RPMI8226 (cell line): ENCODE data around the gene MFNG.
"Not testable (repeated sequence)": the region's sequence is repeated elsewhere in the genome, so short reads cannot be mapped to it uniquely, and the experiment has no call there.

Experiments
- DNase-seq: peaks from one replicate; pipeline ENCODE4 v3.0.0-alpha.2; 2015

The MFNG gene

DNA sequence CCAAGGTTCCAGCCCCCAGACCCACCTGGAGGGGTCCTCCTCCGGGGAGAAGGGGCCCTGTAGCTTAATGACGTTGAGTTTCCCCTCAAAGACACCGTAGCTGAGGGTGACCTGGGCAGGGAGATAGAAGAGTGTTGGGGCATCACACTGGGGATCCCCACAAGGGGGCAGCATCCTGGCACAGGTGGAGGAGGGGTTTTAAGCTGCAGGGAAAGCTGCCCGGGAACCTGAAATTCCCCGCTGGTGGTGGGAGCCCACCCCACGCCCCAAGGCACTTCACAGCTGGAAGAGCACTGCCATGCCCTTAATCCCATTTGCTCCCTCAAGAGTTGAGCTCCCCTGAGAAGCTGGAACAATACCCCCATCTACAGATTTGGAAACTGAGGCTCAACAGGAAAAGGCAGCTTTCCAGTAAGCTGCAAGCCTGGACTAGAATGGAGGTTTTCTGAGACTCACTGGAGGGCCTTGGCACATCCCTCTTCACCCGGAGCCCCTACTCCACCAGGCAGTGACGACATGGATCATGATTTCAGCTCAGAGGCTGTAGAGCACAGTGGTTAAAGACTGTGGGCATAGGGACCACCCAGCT is 13.7 kb downstream of the MFNG start:
- DNase-seq = peak; percentile 38

DNA sequence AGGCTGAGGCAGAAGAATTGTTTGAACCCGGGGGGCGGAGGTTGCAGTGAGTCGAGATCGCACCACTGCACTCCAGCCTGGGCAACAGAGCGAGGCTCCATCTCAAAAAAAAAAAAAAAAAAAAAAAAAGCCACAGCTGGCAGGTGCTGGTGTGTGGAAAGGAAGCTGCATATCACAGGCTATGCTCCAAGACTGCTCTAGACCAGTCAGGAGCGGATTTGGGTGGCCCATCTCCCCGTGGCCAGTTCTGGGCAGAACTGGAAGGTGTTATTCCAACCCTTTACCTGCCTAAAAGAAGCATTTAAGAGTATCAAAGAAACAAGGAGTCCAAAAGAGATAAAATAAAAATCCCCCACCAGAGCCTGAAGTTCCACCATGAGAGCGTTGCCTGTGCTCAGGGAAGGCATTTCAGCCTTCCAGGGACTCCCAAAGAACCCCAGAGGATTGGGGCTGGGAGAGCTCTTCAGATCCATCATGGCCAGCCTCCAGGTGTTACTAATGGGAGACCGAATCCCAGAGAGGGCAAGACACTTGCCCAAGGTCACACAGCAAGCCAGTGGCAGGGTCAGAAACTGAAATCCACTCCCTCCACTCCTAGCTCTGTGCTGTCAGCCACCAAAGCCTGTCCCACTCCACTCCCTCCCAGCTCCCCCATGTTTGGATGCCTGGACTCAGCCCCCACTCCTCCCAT is 14.3 kb downstream of the MFNG start:
- DNase-seq = no peak

DNA sequence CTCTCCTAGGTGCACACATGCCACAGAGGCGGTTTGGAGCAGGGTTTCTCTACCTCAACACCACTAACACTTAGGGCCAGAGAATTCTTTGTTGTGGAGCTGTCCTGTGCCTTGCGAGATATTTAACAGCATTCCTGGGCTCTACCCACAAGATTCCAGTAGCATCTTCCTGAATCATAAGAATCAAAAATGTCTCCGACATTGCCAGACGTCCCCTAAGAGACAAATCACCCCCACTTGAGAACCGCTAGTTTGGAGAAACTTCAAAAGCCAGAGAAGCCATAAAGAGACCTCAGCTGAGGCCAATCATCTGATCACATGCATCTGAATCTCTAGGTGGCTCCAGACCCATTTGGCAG is 16.1 kb downstream of the MFNG start:
- DNase-seq = no peak

DNA sequence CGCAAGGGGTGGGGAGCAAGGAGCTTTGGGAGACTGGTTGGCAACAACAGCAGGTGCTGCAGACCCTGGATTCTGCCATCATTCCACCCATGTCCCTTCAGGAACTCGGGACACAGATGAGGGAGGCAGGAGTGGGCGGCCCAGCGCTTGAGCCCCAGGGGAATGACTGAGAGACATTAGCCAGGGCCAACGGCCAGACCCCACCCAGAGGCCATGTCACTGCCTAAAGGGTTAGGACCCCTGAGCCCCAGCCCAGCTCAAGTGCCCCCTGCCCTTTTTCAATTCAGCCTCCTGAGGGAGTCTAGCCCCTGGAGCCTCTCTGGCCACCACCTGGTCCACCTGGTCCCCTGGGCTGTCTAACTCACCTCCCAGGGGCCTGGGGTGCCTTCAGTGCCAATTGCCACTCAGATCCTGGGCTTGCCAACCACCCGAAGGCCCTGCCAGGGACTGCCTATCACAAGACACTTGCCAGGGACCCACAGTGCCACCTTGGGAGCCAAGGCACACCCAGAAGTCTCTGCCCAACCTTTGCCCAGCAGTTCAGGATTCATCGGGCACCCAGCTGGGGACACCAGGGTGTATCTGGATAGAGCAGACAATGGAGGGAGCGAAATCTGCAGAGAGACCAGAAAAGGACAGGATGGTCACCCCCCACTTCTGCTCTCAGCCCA is 16.6 kb downstream of the MFNG start:
- no peak for DNase-seq

DNA sequence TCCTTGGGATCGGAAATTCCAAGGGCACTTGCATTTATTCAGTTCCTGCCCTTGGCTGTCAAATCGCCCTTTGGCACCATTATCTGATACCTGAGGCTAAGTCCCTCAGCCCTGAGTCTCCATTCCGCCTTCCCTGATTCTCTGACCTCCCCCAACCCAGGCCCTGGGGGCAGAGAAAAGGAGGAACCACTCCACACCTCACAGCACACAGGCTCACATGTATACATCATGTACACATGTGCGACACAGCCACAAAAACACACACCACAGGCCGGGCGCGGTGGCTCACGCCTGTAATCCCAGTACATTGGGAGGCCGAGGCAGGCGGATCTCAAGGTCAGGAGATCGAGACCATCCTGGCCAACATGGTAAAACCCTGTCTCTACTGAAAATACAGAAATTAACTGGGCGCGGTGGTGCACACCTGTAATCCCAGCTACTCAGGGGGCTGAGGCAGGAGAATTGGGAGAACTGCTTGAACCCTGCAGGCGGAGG is 17.9 kb downstream of the MFNG start:
- DNase-seq = not testable (repeated sequence)

DNA sequence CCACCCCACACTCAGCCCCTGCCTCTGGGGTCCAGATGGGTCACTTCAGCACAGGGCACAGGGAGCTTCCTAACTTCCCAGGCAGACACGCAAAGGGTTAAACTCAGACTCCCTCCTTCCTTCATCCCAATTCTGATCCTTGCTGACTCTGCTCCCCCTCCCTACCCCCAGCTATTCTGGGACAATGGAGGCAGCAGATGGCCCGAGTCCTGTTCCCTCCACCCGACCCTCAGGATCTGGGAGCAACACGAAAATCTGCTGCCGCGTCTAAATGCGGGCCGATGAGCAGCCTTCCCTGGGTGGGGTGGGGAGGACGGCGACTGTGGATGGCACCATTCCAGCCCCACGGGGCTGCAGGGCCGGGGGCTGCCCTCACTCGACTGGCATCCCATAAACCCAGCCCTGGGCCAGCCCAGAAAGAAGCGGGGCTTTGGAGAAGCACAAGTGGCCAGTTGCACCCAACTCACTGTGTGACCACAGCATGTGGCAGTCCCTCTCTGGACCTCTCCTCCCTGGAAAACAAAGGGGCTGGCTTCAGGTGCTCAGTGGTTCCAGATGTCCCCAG is 18.7 kb downstream of the MFNG start:
- DNase-seq = no peak

DNA sequence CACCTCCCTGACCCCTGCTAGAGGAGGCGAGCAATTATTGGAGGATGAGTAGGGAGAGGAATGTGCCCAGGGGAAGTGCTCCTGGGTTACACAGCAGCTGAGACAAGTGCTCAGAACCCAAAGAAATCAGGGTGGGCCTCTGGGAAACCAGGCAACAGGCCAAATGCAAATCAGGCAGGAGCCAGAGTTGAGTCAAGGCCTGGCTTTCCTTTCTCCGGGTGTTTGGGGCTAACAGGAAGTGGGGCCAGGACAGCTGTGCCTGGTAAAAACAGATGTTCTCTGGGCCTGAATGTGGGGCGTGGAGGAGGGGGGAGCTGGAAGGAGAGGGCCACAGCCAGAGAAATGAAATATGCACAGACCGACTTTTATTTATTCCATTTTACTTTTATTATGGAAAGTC is 22.0 kb downstream of the MFNG start:
- peak; percentile 63 for DNase-seq

DNA sequence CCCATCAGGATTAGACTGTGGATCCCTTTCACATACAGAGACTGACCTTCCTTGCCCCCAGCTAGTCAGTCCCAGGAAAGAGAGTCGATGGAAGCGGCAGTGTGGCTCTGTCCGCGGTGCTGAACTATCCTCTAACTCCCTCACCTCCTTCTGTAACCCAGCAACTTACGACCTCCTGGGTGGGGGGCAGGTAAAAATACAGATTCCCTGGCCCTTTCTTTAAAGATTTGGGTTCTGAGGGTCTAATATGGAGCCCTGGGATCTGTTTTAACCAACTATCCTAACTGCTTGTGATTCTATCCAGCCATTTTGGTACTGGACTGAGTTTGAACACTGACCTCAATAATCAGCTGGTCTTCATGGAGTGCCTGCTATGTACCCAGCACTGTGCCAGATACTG is 23.2 kb downstream of the MFNG start:
- DNase-seq = peak; percentile 51

DNA sequence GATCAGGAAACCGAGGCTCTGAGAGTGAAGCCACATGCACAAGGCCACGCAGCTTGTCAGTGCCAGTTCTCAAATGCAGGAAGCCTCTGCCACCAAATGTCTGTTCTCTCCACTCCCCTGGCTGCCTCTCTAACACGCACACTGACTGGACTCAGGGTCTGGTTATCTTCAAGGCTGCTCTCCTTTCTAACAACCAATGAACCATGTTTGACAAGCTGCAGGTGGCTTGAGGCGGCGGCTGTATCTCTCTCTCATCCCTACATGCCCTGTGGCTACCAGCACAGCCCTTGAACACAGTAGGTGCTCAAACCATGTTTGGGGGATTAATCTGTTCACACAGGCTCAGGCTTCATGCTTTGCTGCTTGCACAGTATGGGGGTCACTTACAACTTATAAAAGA is 23.7 kb downstream of the MFNG start:
- no peak for DNase-seq

DNA sequence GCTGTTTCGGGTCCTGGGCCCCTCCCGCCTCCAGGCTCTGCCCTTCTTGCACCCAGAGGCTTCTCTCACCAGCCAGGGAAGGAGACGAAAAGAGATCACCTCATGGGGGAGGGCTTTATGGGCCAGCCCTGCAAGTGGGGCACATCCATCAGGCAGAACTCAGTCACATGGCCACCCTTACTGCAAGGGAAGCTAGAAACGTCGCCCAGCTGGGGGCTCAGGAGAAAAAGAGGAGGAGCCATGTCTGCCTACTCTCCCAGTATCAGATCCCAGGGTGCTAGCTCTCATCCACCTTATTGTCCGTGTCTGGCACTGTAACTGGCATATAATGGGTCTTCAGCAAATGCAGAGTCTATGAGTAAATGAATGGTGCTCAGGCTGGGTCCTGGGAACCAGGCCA is 24.2 kb downstream of the MFNG start:
- no peak for DNase-seq

DNA sequence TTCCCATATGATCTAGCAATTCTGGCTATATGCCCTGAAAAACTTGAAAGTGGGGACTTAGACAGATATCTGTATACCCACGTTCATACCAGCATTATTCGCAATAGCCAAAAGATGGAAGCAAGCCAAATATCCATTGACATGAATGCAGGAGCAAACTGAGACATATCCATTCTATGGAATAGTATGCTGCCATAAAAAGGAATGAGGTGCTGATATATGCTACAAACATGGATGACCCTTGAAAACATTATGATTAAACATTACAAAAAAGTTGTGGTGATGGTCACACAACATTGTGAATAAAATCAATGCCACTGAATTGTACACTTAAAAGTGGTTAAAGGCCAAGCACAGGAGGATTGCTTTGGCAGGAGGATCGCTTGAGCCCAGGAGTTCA is 25.5 kb downstream of the MFNG start:
- no peak for DNase-seq

DNA sequence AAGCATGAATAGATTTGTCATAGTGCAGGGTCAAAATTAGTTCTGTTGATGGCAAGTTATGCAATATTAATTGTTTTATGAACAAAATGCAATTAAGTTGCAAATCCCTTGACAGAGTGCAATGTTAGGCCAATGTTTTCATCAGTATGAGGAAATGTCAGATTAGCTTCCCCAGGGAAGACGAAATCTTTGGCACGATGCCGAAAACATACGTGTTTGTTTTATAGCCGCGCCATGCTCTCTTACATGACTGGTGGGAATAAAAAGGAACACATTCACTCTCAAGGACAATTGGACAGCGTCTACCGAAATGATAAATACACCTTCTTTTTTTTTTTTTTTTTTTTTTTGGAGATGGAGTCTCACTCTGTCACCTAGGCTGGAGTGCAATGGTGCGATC is 27.0 kb downstream of the MFNG start:
- no peak for DNase-seq

DNA sequence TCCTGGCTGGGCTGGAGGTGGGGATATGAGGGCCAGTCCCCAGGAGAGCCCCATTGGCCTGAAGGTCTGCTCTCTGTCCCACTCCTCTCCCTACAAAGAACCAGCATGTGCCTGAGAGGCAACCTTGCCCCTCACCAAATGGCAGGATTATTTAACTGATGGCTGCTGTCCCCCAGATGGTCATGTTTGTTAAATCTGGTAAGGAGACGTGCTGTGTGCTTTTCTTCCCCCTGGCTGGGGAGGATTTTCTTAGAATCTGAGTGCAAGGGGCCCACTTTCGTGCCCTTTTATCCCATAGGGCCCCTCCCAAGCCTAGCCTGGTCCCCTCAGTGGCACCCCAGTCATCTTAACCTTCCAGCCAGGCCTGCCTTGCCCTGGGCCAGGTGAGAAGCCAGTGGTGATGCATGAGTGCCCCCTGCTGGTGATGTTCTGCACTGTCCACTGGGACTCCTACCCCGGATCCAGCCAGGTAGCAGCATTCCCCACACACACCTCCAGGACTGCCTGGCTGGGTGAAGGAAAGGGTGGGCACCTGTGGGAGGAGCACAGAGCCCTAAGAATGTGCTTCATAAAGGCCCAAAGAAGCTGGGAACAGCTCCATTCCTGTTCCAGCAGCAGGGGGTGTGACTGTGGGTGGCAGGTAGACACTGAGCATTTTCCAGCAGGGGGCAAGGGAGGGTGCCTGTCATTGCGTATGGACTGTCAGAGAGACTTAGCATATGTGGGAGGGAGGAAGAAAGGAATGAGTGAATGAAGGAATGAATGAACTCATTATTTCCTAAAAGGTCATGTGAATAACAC is 28.9 kb downstream of the MFNG start:
- peak; percentile 81 for DNase-seq

DNA sequence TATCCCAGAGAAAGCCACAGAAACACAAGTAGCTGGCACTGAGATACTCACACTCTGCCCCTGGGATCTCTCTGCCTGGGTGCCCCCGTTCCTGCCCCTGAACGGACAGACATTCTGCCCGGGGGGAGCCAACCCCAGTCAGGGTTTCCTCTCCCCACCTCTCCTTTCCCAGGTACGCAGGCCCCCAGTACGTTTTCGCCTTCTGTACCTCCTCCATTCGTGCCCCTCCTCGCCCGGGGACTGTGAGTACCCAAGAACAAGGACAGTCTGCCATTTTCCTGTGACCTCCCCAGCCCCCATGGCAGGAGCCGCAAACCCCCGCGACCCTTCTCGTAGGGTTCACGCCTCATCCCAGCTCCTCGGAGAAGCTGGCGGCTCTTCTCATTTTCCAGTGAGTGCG is 29.8 kb downstream of the MFNG start:
- no peak for DNase-seq

DNA sequence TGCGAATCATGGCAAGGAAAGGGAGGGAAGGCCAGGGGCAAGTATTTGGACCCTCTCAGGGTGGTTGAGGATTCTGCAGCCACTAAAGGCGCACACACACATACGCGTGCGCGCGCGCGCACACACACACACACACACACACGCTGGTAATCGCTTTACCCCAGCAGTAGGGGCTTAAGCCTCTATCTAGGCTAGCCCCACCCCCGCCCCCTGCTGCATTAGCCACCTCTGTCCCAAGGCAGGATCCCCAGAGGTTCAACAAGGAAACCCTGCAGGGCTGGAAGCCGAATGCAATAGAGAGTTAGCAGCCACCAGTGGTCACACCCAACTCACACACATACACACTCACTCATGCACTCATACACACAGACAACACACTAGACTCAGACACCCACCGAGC is 30.3 kb downstream of the MFNG start:
- DNase-seq = no peak

DNA sequence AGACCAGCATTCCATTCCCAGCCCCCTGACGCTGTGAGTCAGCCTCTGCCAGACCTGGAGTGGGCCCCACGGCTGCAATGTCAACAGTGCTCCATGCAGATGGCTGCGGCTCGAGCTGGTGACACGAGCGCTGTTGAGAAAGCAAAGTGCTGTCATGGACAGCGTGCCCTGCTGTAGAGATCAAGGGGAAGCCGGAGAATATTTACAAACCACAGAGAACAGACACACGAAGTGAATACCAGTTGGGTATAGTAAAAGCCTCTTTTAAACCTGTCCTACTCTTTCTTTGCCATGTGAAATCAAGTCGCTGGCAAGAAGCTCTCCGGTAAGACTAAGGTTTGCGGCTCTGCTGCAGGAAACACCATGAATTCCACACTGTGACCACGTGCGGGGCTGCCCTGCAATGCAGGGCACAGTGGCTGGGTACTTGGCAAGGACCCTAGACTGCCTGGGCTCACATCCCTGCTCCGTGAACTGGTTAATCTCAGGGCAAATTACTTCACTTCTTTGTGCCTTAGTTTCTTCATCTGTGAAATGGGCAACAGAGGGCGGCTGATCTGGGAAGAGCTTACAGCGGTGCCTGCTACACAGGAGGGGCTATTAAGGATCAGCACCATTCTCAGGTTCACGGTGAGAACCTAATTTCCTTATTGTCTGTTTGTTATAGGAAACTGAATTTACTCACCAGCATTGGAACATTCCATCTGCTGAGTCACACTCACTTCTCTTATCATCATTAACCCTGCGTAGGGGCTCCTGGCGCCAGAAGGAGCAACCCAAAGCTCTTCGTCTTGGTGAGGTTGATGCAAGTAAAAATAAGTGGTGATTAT is 31.1 kb downstream of the MFNG start:
- peak; percentile 39 for DNase-seq

DNA sequence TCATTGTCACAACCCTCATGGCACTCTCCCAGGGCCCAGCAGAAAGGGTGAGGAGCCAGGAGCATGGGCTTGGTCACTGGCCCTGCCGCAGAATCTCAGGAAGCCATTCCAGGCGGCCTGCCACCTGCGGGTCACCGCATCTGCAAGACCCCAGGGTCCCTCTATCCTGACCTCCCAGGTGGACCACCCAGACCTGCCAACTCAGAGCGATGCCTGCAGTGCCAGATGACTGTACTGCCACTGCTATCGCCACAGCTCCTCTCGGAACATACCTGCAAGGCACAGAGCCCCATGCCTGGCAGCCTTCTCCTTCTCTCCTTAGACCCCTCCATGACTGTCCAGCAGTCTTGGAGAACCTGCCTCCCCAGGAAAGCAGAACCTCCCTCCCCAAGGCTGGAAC is 32.5 kb downstream of the MFNG start:
- no peak for DNase-seq

DNA sequence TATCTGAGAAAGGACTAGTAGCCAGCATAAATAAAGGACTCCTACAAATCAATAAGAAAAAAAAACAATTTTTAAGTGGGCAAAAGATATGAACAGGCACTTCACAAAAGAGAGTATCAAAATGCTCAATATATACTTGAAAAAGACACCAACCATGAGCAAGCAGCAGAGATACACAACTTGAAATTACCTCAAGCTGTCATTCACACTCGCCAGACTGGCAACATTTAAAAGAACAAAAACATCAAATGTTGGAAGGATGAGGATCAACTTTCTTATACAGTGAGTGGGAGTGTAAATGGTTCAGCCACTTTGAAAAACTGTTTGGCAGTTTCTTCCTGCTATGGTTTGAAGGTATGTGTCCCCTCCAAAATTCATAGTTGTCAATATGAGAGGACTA is 35.0 kb downstream of the MFNG start:
- DNase-seq = no peak

DNA sequence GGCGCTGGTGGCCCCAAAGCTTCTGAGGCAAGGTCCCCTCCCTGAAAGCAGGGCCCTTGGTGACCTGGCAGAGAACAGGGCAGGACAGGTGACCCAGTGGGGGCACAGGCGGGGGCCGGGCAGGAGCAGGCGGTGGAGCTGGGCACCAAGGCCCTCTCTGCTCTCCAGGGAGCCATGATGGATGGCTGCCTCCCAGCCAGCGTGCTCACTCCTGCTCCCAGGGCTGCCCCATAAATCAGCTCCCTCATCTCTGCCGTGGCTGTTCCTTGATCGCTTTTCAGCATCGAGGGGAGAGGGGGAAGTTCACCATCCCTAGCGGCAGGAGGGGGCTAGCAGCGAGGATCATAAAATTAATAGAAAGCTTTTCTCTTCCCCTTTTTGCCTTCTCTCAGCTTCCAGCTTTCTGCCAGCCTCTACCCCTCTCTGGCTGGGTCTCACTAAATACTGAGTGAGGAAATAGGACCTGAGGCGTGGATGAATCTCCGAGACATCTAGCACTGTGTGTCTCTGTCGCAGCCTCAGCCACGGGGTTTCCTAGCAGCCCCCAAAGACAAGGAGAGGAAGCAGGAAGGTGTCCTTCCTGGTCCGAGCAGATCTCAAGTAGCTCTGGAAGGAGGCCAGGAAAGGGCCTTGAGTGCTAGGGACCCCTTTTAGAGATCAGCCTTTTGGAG is 36.7 kb downstream of the MFNG start:
- no peak for DNase-seq

DNA sequence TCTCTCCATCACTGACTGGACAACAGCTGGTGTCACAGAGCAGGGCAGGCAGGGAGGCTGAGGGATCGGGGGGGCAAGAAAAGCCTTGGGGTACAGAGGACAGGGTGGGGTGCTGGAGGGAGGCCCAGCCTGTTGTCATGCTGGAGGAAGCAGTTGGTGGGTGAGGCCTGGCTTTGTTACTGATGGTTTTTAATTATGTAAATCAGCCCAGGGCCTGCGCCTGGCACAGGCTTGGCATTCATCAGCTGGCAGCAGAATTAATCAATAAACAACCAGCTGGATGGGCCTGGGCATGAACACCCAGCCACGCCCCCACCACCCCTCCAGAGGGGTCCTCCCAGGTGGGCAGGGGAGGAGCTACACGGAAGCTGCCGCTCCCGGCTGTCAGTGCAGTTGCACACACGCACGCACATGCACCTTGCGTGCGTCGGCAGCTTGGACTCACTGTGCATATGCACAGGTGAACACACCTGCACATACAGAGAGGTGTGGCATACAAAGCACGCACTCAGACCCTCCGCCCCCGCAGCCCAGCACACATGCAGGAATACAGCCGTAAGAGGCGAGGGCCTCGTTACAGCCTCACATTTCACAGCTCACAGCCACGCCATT is 37.6 kb downstream of the MFNG start:
- DNase-seq = no peak

DNA sequence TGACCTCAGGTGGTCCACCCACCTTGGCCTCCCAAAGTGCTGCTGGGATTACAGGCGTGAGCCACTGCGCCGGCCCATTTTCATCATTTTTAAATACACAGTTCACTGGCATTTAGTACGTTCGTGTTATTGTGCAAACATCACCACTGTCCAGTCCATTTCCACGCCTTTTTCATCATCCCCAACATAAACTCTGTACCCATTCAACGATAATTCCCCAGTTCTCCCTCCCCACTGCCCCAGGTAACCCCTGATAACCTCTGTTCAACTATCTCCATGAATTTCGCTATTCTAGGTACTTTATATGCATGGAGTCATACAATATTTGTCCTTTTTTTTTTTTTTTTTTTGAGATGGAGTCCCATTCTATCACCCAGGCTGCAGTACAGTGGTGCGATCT is 40.7 kb downstream of the MFNG start:
- DNase-seq = no peak
